Upper lobe of right lung (tissue), 1 donor: ENCODE results near the gene PTH. TPM values are rescaled to one million over a fixed set of nuclear protein-coding genes. Genes with fewer than 3 reads are reported as not detected.

Source experiments
- ATAC-seq: fragments of 200-7000 bp; cut with Tn5 transposase; one replicate; pipeline ENCODE4 v1.9.1; 2020; ENCODE audit warnings: mild to moderate bottlenecking, moderate library complexity
- DNase-seq: peaks from one replicate; pipeline ENCODE4 v3.0.0-alpha.2; 2020
- H3K27ac ChIP-seq: fragments of 200-600 bp; one replicate; pipeline ENCODE4 v1.8.0; 2022
- H3K27me3 ChIP-seq: fragments of 200-600 bp; one replicate; pipeline ENCODE4 v1.8.0; 2022; ENCODE audit warnings: mild to moderate bottlenecking
- H3K36me3 ChIP-seq: fragments of 200-600 bp; one replicate; pipeline ENCODE4 v1.8.0; 2022
- H3K4me1 ChIP-seq: fragments of 200-600 bp; one replicate; pipeline ENCODE4 v1.8.0; 2022
- H3K4me3 ChIP-seq: fragments of 200-600 bp; one replicate; pipeline ENCODE4 v1.8.0; 2022; ENCODE audit warnings: mild to moderate bottlenecking
- H3K9me3 ChIP-seq: fragments of 200-600 bp; one replicate; pipeline ENCODE4 v1.8.0; 2022
- CTCF ChIP-seq: fragments of 200-600 bp; IDR thresholded peaks from one replicate; pipeline ENCODE4 v1.8.0; 2022; ENCODE audit warnings: antibody characterized with exemption
- intact Hi-C: fragments of 100-400 bp; cut with DNase I; formaldehyde crosslinking; loops from one replicate; pipeline ENCODE4 v1.11.0; 2022
- total RNA-seq: library from RNA; stranded (reverse); fragmentation: NEBNext Ultra II Directional; extraction: Animal tissue kit (Norgen Biotek cat#: 25700); gene quantifications from one replicate; pipeline ENCODE4 v1.2.1, GENCODE V29; 2021
- donor health status: DM: no; HTN: yes; CAD: no; lungs with severe emphysema.

The PTH gene
- total RNA-seq, 1 donor from 2014 or later: not detected

- H3K36me3 ChIP-seq: no peaks in the 10 kb centered on the region
- H3K4me1 ChIP-seq: no peaks in the 10 kb centered on the region
- no peak for TF ChIP-seq CTCF
- H3K27ac ChIP-seq: no peak overlapping the region
- DNase-seq (no peak), ATAC-seq (no peak)
- intact Hi-C loops: no loop called here
- H3K4me3 ChIP-seq: no peak overlapping the region
- no peaks in the 10 kb centered on the region for H3K27me3 ChIP-seq
- H3K9me3 ChIP-seq: no peaks in the 10 kb centered on the region
These were observed 16.1 kb downstream of the PTH start for GRCh38 chr11:13479688-13480087.

GRCh38 chr11:13475091-13475490 lies 20.7 kb downstream of the PTH start:
- DNase-seq: no peak
- intact Hi-C loops: no loop called here
- no peak for ATAC-seq
- H3K27ac ChIP-seq: no peak overlapping the region
- H3K36me3 ChIP-seq: no peaks in the 10 kb centered on the region
- no peak overlapping the region for H3K4me3 ChIP-seq
- no peaks in the 10 kb centered on the region for H3K27me3 ChIP-seq
- no peak for TF ChIP-seq CTCF
- no peaks in the 10 kb centered on the region for H3K4me1 ChIP-seq
- H3K9me3 ChIP-seq: no peaks in the 10 kb centered on the region

DNA sequence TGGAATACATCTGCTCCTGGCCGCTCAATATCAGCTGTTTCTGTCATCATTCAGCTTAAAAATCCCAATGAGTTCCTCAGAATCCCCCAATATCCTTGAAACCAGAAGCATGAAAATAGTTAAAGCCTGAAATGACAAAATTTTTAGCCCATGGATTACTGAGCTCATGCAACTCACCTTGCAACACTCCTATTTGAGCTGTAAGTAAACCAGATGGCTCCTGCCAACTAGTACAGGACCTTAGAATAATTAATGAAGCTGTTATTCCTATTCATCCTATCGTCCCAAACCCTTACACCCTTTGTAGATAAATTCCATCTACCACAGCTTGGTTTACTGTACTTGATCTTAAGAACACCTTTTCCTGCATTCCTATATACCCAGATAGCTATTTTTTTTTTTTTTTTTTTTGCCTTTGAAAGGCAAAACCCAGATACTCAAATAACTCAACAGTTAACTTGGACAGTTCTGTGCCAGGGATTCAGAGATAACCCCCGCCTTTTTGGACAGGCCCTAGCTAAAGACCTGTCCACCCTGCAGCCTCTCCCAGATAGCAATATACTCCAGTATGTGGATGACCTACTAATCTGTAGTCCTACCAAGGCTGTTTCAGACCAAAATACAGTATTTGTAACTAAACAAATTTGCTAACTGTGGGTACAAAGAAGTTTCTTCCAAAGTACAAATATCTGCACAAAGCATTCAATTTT lies 22.6 kb downstream of the PTH start:
- Histone ChIP-seq H3K9me3 (no peaks in the 10 kb centered on the region), H3K27me3 (no peaks in the 10 kb centered on the region), H3K4me3 (no peak overlapping the region), H3K4me1 (no peaks in the 10 kb centered on the region), H3K36me3 (no peaks in the 10 kb centered on the region), H3K27ac (no peak overlapping the region)
- DNase-seq: no peak
- no peak for ATAC-seq
- no peak for TF ChIP-seq CTCF
- intact Hi-C loops: no loop called here

- TF ChIP-seq CTCF: no peak
- DNase-seq (no peak), ATAC-seq (no peak)
- intact Hi-C loops: no loop called here
- Histone ChIP-seq H3K27ac (no peak overlapping the region), H3K4me3 (no peak overlapping the region), H3K36me3 (no peaks in the 10 kb centered on the region), H3K9me3 (no peaks in the 10 kb centered on the region), H3K27me3 (no peaks in the 10 kb centered on the region), H3K4me1 (no peaks in the 10 kb centered on the region)
These were observed 27.0 kb downstream of the PTH start for GRCh38 chr11:13468750-13469149.

GRCh38 chr11:13465909-13466371 lies 29.9 kb downstream of the PTH start:
- DNase-seq (no peak), ATAC-seq (no peak)
- TF ChIP-seq CTCF: peak; percentile 68
- H3K4me3 ChIP-seq: no peak overlapping the region
- no peaks in the 10 kb centered on the region for H3K36me3 ChIP-seq
- no peaks in the 10 kb centered on the region for H3K27me3 ChIP-seq
- intact Hi-C loops: no loop called here
- no peak overlapping the region for H3K27ac ChIP-seq
- H3K4me1 ChIP-seq: peaks cover 13% of the 10 kb centered on the region
- H3K9me3 ChIP-seq: no peaks in the 10 kb centered on the region
